ENCODE results near the gene SYVN1. TPM values are rescaled to one million over a fixed set of nuclear protein-coding genes. Genes with fewer than 3 reads are reported as not detected.
A peak's percentile ranks its signal among the peaks of the same experiment; 100 is the strongest.

SYVN1 gene
- total RNA-seq, 1 donor from 2014 or later, result 69.0 TPM

DNA sequence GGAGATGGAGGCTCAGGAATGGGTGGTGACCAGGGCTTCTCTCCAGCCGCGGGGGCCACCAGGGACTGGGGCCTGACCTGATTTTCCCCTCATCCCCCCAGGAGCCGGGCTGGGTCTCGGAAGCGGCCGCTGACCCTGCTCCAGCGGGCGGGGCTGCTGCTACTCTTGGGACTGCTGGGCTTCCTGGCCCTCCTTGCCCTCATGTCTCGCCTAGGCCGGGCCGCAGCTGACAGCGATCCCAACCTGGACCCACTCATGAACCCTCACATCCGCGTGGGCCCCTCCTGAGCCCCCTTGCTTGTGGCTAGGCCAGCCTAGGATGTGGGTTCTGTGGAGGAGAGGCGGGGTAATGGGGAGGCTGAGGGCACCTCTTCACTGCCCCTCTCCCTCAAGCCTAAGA lies 46.5 kb downstream of the SYVN1 start:
- ATAC-seq, result no peak

DNA sequence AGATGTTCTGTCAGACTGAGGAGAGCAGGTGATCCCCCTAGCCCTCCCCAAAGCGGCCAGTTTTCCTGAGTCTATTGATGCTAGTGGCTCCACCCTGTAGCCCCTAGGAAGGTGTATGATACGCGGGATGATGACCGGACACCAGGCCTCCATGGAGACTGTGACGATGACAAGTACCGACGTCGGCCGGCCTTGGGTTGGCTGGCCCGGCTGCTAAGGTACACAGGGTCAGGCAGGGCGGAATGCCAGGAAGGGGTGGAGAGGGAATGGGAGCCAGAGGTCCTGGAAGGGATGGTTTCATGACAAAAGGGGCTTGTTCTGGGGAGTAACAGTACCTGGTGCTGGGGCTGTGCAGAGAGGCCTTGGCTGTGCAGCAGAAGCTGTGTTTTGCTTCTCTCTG lies 47.1 kb downstream of the SYVN1 start:
- Histone ChIP-seq H3K27ac (no peak overlapping the region), H3K27me3 (no peaks in the 10 kb centered on the region), H3K9me3 (no peaks in the 10 kb centered on the region), H3K36me3 (peaks cover 44% of the 10 kb centered on the region), H3K4me1 (peaks cover 7% of the 10 kb centered on the region), H3K4me3 (no peak overlapping the region)
- ATAC-seq, result no peak
- DNase-seq, result no peak
- intact Hi-C loops (cut with DNase I), result no loop called here
- TF ChIP-seq, protein P1, sequence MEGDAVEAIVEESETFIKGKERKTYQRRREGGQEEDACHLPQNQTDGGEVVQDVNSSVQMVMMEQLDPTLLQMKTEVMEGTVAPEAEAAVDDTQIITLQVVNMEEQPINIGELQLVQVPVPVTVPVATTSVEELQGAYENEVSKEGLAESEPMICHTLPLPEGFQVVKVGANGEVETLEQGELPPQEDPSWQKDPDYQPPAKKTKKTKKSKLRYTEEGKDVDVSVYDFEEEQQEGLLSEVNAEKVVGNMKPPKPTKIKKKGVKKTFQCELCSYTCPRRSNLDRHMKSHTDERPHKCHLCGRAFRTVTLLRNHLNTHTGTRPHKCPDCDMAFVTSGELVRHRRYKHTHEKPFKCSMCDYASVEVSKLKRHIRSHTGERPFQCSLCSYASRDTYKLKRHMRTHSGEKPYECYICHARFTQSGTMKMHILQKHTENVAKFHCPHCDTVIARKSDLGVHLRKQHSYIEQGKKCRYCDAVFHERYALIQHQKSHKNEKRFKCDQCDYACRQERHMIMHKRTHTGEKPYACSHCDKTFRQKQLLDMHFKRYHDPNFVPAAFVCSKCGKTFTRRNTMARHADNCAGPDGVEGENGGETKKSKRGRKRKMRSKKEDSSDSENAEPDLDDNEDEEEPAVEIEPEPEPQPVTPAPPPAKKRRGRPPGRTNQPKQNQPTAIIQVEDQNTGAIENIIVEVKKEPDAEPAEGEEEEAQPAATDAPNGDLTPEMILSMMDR (IDR thresholded peaks at IDR 0.05), result no peak

More for the DNA sequence above, 46.5 kb downstream of the SYVN1 start:
- TF ChIP-seq, protein P1 (IDR thresholded peaks at IDR 0.05), result no peak
- intact Hi-C loops (cut with DNase I), result no loop called here
- H3K27ac ChIP-seq, result no peak overlapping the region
- H3K4me1 ChIP-seq, result peaks cover 7% of the 10 kb centered on the region
- no peak overlapping the region for H3K4me3 ChIP-seq
- no peaks in the 10 kb centered on the region for H3K27me3 ChIP-seq
- peaks cover 44% of the 10 kb centered on the region for H3K36me3 ChIP-seq
- DNase-seq, result no peak
- no peaks in the 10 kb centered on the region for H3K9me3 ChIP-seq

DNA sequence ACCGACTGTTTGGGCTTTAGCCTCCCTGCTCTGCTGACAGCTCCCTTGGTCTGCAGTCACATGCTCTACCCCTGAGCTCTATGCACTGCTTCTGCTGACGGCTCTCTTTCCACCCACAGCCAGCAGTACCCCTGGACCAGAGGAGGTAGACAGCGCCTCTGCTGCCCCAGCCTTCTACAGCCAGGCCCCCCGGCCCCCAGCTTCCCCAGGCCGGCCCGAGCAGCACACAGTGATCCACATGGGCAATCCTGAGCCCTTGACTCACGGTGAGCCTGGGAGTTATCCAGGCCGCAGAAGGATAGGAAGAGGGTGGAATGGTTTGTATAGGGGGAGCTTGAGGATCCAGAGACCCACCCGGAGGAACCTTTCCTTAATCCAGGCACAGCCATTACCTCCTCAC lies 47.5 kb downstream of the SYVN1 start:
- H3K27ac ChIP-seq, result no peak overlapping the region
- peaks cover 7% of the 10 kb centered on the region for H3K4me1 ChIP-seq
- no peak for DNase-seq
- peaks cover 44% of the 10 kb centered on the region for H3K36me3 ChIP-seq
- TF ChIP-seq, protein P1 (IDR thresholded peaks at IDR 0.05), result no peak
- no peak for ATAC-seq
- H3K9me3 ChIP-seq, result no peaks in the 10 kb centered on the region
- H3K4me3 ChIP-seq, result no peak overlapping the region
- H3K27me3 ChIP-seq, result no peaks in the 10 kb centered on the region
- intact Hi-C loops (cut with DNase I), result no loop called here

DNA sequence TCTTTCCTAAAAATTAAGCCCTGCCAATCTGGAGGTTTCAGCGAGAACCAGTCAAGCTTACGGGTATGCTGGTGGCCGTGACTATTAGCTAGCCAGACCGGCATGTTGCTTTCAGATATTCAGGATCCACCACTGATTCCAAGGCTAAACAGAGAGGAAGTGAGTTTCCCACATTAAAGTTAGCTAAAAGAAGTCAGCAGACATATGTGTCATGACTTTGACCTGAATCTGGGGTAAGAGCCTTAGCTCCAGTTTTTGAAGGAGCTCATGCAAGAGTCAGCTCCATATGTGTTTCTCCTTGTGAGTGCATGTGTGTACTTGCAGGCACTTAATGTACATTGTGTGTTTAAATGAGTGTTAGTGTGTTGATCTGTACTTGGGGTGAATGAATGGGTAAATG lies 48.9 kb downstream of the SYVN1 start:
- TF ChIP-seq, protein P1 (IDR thresholded peaks at IDR 0.05), result no peak
- Histone ChIP-seq H3K4me3 (no peak overlapping the region), H3K4me1 (peaks cover 7% of the 10 kb centered on the region), H3K27ac (no peak overlapping the region), H3K27me3 (no peaks in the 10 kb centered on the region), H3K9me3 (no peaks in the 10 kb centered on the region), H3K36me3 (peaks cover 44% of the 10 kb centered on the region)
- DNase-seq (no peak), ATAC-seq (no peak)
- intact Hi-C loops (cut with DNase I), result no loop called here

DNA sequence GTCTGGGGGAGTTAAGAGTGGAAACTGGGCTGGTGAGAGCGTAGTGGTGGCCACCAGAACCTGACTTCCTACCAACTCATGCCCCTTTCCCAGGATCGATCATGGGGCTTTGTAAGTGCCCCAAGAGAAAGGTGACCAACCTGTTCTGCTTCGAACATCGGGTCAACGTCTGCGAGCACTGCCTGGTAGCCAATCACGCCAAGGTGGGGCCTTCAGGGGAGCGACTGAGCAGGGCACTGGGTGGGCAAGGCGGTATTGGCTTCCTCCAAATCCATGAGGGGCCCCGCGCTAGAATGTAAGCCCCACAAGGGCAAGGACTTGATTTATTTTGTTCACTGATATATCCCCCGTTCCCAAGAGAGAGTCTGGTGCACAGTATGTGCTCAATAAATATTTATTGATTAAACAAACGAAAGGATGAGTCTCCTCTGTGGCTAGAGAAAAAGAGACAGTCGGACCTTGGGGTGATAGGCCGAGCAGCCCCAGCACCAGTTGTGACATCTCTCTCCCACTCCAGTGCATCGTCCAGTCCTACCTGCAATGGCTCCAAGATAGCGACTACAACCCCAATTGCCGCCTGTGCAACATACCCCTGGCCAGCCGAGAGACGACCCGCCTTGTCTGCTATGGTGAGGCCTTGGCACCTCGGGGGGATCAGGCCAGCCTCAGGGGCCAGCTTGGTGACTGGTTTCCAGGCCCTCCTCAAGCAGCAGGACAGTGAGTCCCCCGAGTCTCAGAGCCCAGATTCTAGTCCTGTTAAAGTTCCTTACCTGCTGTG lies 49.5 kb downstream of the SYVN1 start:
- H3K9me3 ChIP-seq, result no peaks in the 10 kb centered on the region
- DNase-seq, result no peak
- peak overlapping the region; percentile 90 for H3K27ac ChIP-seq
- H3K4me3 ChIP-seq, result peak overlapping the region; percentile 70
- peaks cover 7% of the 10 kb centered on the region for H3K4me1 ChIP-seq
- TF ChIP-seq, protein P1 (IDR thresholded peaks at IDR 0.05), result no peak
- intact Hi-C loops (cut with DNase I), result no loop called here
- peaks cover 43% of the 10 kb centered on the region for H3K36me3 ChIP-seq
- no peak for ATAC-seq
- H3K27me3 ChIP-seq, result no peaks in the 10 kb centered on the region
